Choroid plexus epithelial cell (primary cell): ENCODE results near the gene CFAP45.

Experiments
- DNase-seq: peaks from one replicate; pipeline ENCODE4 v3.0.0-alpha.2; 2010; ENCODE audit warnings: low read depth
- H3K4me3 ChIP-seq: 2 replicates; pipeline ENCODE4 v1.5.1; 2011; ENCODE audit warnings: low read depth, mild to moderate bottlenecking, control low read depth, low read length, moderate library complexity
- TF ChIP-seq, protein P1 (sequence below): conservative IDR thresholded peaks from 2 replicates; pipeline ENCODE4 v1.5.1; 2011; ENCODE audit warnings: low read depth, mild to moderate bottlenecking, control low read depth, inconsistent platforms, low read length, moderate library complexity

Gene CFAP45

DNA sequence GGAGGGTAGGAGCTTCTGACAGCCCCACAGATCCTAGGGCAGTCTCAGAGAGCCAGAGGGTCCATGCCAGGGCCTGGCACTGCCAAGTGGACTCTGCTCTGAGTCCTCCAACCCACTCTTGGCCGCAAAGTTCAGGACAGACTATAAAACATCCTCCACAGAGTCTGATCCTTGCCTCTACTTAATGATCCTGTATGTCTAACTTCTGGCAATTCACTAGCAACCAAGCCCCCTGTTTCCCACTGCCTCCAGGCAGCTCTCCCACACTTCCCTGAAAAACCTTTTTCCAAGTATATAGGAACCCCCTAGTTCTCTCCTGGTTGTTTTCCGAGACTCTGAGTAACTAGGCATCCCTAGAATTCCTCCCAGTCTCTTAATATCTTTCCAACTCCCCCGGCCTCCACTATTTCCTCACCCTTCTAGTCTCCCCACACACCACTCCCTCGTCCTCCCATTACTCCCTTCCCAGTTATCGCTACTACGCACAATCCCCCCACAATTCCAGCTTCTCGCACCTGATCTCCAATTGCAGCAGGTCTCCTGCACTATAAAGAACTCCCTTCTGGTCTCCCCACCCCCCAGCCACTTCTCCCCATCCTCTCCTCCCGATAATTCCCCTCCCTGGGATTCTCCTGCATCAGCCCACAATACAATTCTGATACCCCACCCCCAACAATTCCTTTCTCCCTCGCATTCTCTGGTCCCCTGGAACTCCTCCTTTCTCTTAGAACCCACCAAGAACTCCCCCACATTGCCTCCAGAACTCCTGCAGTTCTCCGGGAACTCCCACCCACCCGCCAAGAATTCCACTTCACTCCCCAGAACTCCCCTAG, 44.9 kb upstream of the CFAP45 start:
- DNase-seq = no peak
- TF ChIP-seq, protein P1, sequence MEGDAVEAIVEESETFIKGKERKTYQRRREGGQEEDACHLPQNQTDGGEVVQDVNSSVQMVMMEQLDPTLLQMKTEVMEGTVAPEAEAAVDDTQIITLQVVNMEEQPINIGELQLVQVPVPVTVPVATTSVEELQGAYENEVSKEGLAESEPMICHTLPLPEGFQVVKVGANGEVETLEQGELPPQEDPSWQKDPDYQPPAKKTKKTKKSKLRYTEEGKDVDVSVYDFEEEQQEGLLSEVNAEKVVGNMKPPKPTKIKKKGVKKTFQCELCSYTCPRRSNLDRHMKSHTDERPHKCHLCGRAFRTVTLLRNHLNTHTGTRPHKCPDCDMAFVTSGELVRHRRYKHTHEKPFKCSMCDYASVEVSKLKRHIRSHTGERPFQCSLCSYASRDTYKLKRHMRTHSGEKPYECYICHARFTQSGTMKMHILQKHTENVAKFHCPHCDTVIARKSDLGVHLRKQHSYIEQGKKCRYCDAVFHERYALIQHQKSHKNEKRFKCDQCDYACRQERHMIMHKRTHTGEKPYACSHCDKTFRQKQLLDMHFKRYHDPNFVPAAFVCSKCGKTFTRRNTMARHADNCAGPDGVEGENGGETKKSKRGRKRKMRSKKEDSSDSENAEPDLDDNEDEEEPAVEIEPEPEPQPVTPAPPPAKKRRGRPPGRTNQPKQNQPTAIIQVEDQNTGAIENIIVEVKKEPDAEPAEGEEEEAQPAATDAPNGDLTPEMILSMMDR = no peak
- H3K4me3 ChIP-seq = peak overlapping the region; percentile 46

DNA sequence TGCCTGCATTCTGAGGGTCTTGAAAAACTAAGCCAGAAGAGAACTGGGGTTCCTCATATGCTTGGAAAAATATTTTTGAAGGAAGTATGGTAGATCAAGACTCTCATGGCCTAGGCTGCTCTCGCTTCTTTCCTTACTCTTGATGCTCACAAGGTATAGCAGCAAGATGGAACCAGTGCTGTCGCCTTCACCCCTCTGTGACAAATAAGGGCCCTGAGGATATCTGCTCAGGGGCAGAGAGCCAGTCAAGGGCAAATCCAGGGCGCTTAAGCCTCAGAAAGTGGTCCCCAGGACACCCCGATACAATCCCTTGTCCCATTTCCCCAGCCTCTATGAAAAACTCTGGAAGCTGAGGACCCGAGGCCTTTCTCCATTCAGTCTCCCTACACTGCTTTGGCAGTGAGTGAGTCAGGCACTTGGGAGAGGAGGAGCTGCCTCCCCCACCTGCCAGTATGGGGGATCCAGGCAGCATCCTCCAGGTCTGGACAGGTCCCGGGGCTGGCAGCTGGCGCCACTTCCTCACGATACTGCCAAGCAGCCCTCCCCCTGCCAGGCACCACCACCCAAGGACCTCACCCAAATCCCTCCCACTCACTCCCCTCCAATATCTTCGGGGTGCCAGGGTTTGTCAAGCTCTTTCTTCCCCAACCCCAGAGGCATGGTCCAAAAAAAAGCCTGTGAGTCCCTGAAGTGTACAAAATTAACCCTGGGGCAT, 44.1 kb upstream of the CFAP45 start:
- TF ChIP-seq, protein P1 = no peak
- H3K4me3 ChIP-seq = no peak overlapping the region
- no peak for DNase-seq

DNA sequence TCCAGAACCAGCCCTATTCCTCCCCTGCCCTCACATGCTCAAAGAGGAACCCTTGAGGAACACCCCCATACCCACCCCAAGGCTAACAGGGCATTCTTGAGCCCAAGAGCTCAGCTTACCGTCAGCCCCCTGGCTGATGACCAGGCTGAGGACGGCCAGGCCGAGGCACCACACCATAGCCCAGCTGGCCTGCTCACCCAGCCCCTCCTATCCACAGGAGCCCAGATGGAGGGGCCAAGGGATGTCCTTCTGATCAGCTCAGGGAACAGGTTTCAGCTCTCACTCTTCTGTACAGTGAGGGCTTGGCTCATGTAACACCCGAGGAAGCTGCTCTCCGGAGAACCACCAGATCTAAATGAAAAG, 43.3 kb upstream of the CFAP45 start:
- no peak for DNase-seq
- no peak overlapping the region for H3K4me3 ChIP-seq
- TF ChIP-seq, protein P1 = no peak

DNA sequence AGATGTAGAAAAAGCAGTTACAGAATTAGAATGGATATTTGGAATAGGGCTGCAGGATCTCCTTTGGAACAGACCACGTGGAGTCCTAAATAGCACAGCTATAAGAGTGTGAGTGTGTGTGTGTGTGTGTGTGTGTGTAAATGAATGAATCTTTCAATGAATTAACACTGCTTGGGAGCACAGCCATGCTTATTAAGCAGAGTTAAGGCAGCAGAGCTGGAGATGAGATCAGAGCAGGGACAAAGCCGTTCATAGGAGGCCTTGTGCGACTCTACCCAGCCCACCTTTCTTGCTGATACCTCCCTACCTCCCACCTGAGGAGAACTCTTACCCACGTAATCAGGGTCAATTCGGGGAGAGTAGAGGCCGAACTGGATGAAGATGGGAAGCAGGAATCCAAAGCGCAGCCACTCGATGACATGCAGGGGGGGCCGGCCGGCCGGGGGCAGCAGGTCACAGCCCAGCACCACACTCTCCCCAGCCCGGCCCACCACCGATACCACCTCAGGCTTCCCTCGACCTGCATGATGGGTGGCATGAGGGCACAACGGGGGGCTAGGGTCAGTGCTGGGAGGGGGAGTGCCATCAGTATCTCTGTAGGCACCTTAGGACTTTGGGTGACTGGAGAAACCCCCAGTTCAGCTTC, 42.8 kb upstream of the CFAP45 start:
- no peak overlapping the region for H3K4me3 ChIP-seq
- TF ChIP-seq, protein P1 = no peak
- no peak for DNase-seq

DNA sequence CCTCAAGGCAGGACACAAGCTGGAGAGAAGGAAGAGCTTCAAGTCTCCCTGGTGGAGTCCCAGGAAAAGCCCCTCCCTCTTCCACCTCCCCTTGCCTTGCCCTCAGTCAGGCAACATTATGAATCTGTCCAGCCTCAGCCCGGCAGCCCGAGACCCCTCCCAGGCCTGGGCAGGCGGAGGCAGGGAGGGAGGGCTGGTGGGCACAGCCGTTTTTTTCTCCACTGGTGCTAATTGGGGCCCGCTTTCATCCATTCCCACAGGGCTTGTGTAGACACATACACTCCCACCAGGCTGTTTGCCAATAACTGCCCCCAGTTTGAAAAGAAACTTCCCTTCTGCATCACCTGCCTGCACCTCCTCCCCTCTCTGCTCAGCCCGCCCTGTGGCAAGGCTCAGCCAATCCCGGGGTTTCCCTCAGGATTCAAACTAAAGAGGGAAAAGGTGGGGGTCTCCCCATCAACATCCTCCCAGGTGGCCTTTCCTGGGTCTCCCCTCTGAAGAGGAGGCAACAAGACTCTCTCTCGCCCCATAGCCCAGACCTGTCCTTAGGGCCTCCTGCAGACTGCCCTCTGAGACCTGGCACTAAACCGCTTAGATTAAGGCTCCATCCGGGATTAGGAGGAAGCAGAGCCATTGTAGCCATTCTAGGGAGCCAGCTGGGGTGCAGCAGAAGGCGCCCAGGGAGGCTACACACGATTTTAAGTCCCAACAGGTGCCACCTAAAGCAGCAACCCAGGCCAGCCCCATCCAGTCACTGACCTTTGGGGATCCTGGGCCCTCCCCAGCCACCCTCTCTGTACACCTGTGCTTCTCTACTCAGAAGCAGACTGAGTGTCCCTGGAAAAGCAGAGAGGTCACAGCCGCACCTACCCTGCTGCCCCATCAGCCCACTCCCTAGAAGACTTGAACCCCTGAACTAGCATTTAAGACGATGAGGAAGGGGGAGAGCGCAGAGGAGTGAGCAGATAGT, 41.9 kb upstream of the CFAP45 start:
- H3K4me3 ChIP-seq = no peak overlapping the region
- TF ChIP-seq, protein P1 = no peak
- no peak for DNase-seq

DNA sequence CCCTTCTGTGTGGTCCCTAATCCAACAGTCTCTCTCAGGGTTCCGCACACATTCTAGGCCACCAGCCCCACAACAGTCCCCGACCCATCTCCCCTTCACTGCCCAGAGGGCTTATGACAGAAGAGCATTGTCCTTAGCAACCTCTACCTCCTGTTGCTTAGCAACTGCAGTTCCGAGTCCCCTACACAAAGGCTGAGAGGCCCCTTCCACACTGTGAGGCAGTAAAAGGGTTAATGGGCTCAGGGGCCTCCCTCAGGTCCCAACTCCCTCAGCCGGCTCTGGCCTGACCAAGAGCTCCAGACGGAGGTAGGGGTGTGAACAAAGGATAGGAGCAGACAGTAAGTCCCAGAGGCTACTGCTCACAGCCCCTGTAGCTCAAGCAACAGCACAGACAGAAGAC, 41.2 kb upstream of the CFAP45 start:
- no peak for DNase-seq
- no peak overlapping the region for H3K4me3 ChIP-seq
- TF ChIP-seq, protein P1 = no peak
